Psoas muscle (tissue), 8 donors: ENCODE measurements around the gene NPPA. TPM values are rescaled to one million over a fixed set of nuclear protein-coding genes. Genes with fewer than 3 reads are reported as not detected.

Experiments
- ATAC-seq, 4 donors: fragments of 200-7000 bp; cut with Tn5 transposase; one replicate each; pipeline ENCODE4 v1.9.1; 2020; ENCODE audit warnings: moderate library complexity in 3 of 4, mild to moderate bottlenecking in 2 of 4
- DNase-seq, 2 donors: peaks; one replicate each; pipeline ENCODE4 v3.0.0-alpha.2; 2020
- H3K27ac ChIP-seq: fragments of 200-600 bp; one replicate; pipeline ENCODE4 v1.8.0; 2022
- H3K27me3 ChIP-seq, 3 donors: fragments of 200-600 bp in 1 of 3; one replicate each; pipeline versions ENCODE4 v1.6.1 to v1.8.0; 2013 to 2022; ENCODE audit warnings: low read length in 2 of 3, mild to moderate bottlenecking in 2 of 3, moderate library complexity in 1 of 3; ENCODE audit not compliant: insufficient read depth in 3 of 3
- H3K36me3 ChIP-seq, 2 donors: fragments of 200-600 bp in 1 of 2; one replicate each; pipeline versions ENCODE4 v1.6.1 to v1.8.0; 2013 to 2022; ENCODE audit warnings: low read depth in 1 of 2, mild to moderate bottlenecking in 1 of 2, moderate library complexity in 1 of 2; ENCODE audit not compliant: insufficient read depth in 1 of 2
- H3K4me1 ChIP-seq: fragments of 200-600 bp; one replicate; pipeline ENCODE4 v1.8.0; 2022
- H3K4me3 ChIP-seq: fragments of 200-600 bp; one replicate; pipeline ENCODE4 v1.8.0; 2022; ENCODE audit warnings: mild to moderate bottlenecking
- H3K9me3 ChIP-seq: fragments of 200-600 bp; one replicate; pipeline ENCODE4 v1.8.0; 2022
- CTCF ChIP-seq: fragments of 200-600 bp; IDR thresholded peaks from one replicate; pipeline ENCODE4 v1.8.0; 2022; ENCODE audit warnings: antibody characterized with exemption
- whole genome bisulfite sequencing, 3 donors: extraction: QIAGEN DNeasy Blood & Tissue Kit; methylation state at CpG; one replicate each; pipeline versions ENCODE4 v1.1.6 to v1.1.7; 2013; 5-methylcytosine and 5-hydroxymethylcytosine counted together
- intact Hi-C, 2 donors: fragments of 100-400 bp; cut with DNase I; formaldehyde crosslinking; loops; one replicate each; pipeline versions ENCODE4 v1.11.0 to v1.14.2; 2022
- polyA plus RNA-seq, 3 donors: library from polyadenylated mRNA; stranded (reverse); fragments of 200-250 nt; gene quantifications; one replicate each; pipeline ENCODE4 v1.2.3, GENCODE V29; 2013
- total RNA-seq, 4 donors: library from RNA; stranded (reverse); fragmentation: NEBNext Ultra II Directional in 2 of 4; extraction: Animal tissue kit (Norgen Biotek cat#: 25700) in 2 of 4; gene quantifications; one replicate each; pipeline versions ENCODE4 v1.2.1 to v1.2.4, GENCODE V29; 2021 to 2023
- donor health status: healthy with polysubstance abuse.
- donor health status: DM: no; HTN: no; CAD: no; lungs with moderate emphysema.
- donor health status: Bipolar disorder and iron deficiency.
- donor health status: healthy.
- donor health status: DM: yes; HTN: yes; CAD: no.
- donor health status: DM: no; HTN: no; CAD: no.
- donor health status: DM: no; HTN: no; CAD: no.
- donor health status: DM: yes; HTN: yes; CAD: no.

Gene NPPA
- total and polyA plus RNA-seq, 7 donors = 0.08 to 3.6 (median 0.54) TPM

- WGBS, 3 donors = 85 to 90% (median 86%) methylated on average over 10 of the region's 10 CpGs
- Histone ChIP-seq H3K9me3 (no peaks in the 10 kb centered on the region), H3K27me3 (peaks cover 0 to 4% (median 0%) of the 10 kb centered on the region in 3 donors)
Measured at GRCh38 chr1:11875094-11875493, 27.5 kb upstream of the NPPA start.

GRCh38 chr1:11874624-11875023 is 27.0 kb upstream of the NPPA start:
- no peak overlapping the region for H3K4me3 ChIP-seq
- WGBS, 3 donors = 49 to 66% (median 50%) methylated on average over 6 of the region's 6 CpGs
- ATAC-seq (peak; percentile 40 to 67 (median 46)), DNase-seq (peak in 1 of 2 donors; percentile 68)
- H3K36me3 ChIP-seq = no peaks in the 10 kb centered on the region
- peaks cover 0 to 4% (median 0%) of the 10 kb centered on the region in 3 donors for H3K27me3 ChIP-seq
- no peak for TF ChIP-seq CTCF
- H3K27ac ChIP-seq = peak overlapping the region; percentile 66
- no peaks in the 10 kb centered on the region for H3K9me3 ChIP-seq
- intact Hi-C loops = loop anchor here in 1 of 2 donors (2.0 kb wide), 1 partner anchor 66 kb away; no protein-coding TSS in a partner anchor
- peaks cover 19% of the 10 kb centered on the region for H3K4me1 ChIP-seq

More at GRCh38 chr1:11875094-11875493, 27.5 kb upstream of the NPPA start:
- intact Hi-C loops = loop anchor here in 1 of 2 donors (2.0 kb wide), 1 partner anchor 66 kb away; no protein-coding TSS in a partner anchor
- DNase-seq (no peak), ATAC-seq (no peak)
- peak overlapping the region; percentile 66 for H3K27ac ChIP-seq
- peaks cover 24% of the 10 kb centered on the region for H3K4me1 ChIP-seq
- TF ChIP-seq CTCF = no peak
- H3K4me3 ChIP-seq = no peak overlapping the region
- H3K36me3 ChIP-seq = no peaks in the 10 kb centered on the region

GRCh38 chr1:11874258-11874562 is 26.6 kb upstream of the NPPA start:
- 9 to 15% (median 11%) methylated on average over 10 of the region's 10 CpGs for WGBS, 3 donors
- H3K27me3 ChIP-seq = peaks cover 0 to 4% (median 0%) of the 10 kb centered on the region in 3 donors
- H3K27ac ChIP-seq = peak overlapping the region; percentile 66
- no peak overlapping the region for H3K4me3 ChIP-seq
- peaks cover 15% of the 10 kb centered on the region for H3K4me1 ChIP-seq
- DNase-seq (peak; percentile 80 to 96), ATAC-seq (peak; percentile 86 to 94 (median 94))
- H3K36me3 ChIP-seq = no peaks in the 10 kb centered on the region
- no peaks in the 10 kb centered on the region for H3K9me3 ChIP-seq
- intact Hi-C loops = loop anchor here in 1 of 2 donors (2.0 kb wide), 1 partner anchor 67 kb away; no protein-coding TSS in a partner anchor
- TF ChIP-seq CTCF = no peak

GRCh38 chr1:11873395-11874257 is 26.0 kb upstream of the NPPA start:
- Histone ChIP-seq H3K4me1 (peaks cover 15% of the 10 kb centered on the region), H3K4me3 (no peak overlapping the region), H3K9me3 (no peaks in the 10 kb centered on the region), H3K36me3 (no peaks in the 10 kb centered on the region), H3K27ac (peak overlapping the region; percentile 66), H3K27me3 (peaks cover 0 to 4% (median 0%) of the 10 kb centered on the region in 3 donors)
- DNase-seq (no peak), ATAC-seq (no peak)
- no peak for TF ChIP-seq CTCF
- 40 to 63% (median 51%) methylated on average over 14 of the region's 14 CpGs for WGBS, 3 donors
- intact Hi-C loops = loop anchor here in 1 of 2 donors (2.0 kb wide), 1 partner anchor 67 kb away; no protein-coding TSS in a partner anchor
